ENCODE results near the gene NADSYN1. TPM values are rescaled to one million over a fixed set of nuclear protein-coding genes. Genes with fewer than 3 reads are reported as not detected.

Gene NADSYN1
- total RNA-seq, 1 experiment from 2014 or later, result 91.3 TPM

GRCh38 chr11:71414645-71415044 lies 38.4 kb upstream of the NADSYN1 start:
- Histone ChIP-seq H3K4me3 (ENCODE audit: low read depth, low read length) (no peak overlapping the region), H3K9me3 (no peaks in the 10 kb centered on the region), H3K36me3 (ENCODE audit: control insufficient read depth, insufficient read depth, low read length) (no peaks in the 10 kb centered on the region), H3K27me3 (replicated peaks; ENCODE audit: control insufficient read depth, insufficient read depth, low read length) (no peaks in the 10 kb centered on the region), H3K4me1 (no peaks in the 10 kb centered on the region)
- Mint-ChIP-seq H3K27me3 (ENCODE audit: insufficient read depth, unreplicated experiment) (peaks cover 18% of the 10 kb centered on the region), H3K27ac (ENCODE audit: unreplicated experiment) (no peak overlapping the region), H3K36me3 (ENCODE audit: insufficient read depth, unreplicated experiment) (peaks cover 6% of the 10 kb centered on the region), H3K4me3 (ENCODE audit: unreplicated experiment) (no peak overlapping the region), H3K4me1 (ENCODE audit: low read depth, unreplicated experiment) (no peaks in the 10 kb centered on the region), H3K9me3 (ENCODE audit: unreplicated experiment) (peaks cover 24% of the 10 kb centered on the region)
- DNase-seq, result no peak
- intact Hi-C loops (cut with micrococcal nuclease; ENCODE audit: unreplicated experiment), result no loop called here
- TF ChIP-seq CTCF (IDR thresholded peaks at IDR 0.05; ENCODE audit: insufficient read depth in 1 of 2, low read depth in 1 of 2, low read length in 1 of 2, severe bottlenecking in 1 of 2, unreplicated experiment in 1 of 2), result no peak
- CTCF ChIA-PET, result no interaction called here
- no TSS peak for BruUV-seq (replicated peaks)
- POLR2A ChIA-PET, result no interaction called here

- Histone ChIP-seq H3K36me3 (ENCODE audit: control insufficient read depth, insufficient read depth, low read length) (no peaks in the 10 kb centered on the region), H3K9me3 (no peaks in the 10 kb centered on the region), H3K4me1 (no peaks in the 10 kb centered on the region), H3K4me3 (ENCODE audit: low read depth, low read length) (no peak overlapping the region), H3K27me3 (replicated peaks; ENCODE audit: control insufficient read depth, insufficient read depth, low read length) (no peaks in the 10 kb centered on the region)
- POLR2A ChIA-PET, result no interaction called here
- DNase-seq, result no peak
- peaks cover 11% of the 10 kb centered on the region for H3K27me3 Mint-ChIP-seq (ENCODE audit: insufficient read depth, unreplicated experiment)
- peaks cover 14% of the 10 kb centered on the region for H3K9me3 Mint-ChIP-seq (ENCODE audit: unreplicated experiment)
- H3K4me3 Mint-ChIP-seq (ENCODE audit: unreplicated experiment), result no peak overlapping the region
- no peaks in the 10 kb centered on the region for H3K4me1 Mint-ChIP-seq (ENCODE audit: low read depth, unreplicated experiment)
- H3K36me3 Mint-ChIP-seq (ENCODE audit: insufficient read depth, unreplicated experiment), result no peaks in the 10 kb centered on the region
- intact Hi-C loops (cut with micrococcal nuclease; ENCODE audit: unreplicated experiment), result no loop called here
- no TSS peak for BruUV-seq (replicated peaks)
- CTCF ChIA-PET, result interaction anchor here (0.7 kb wide), 1 partner anchor 156 kb away, joined by 3 read pairs; no protein-coding TSS in a partner anchor
- TF ChIP-seq CTCF (IDR thresholded peaks at IDR 0.05; ENCODE audit: insufficient read depth in 1 of 2, low read depth in 1 of 2, low read length in 1 of 2, severe bottlenecking in 1 of 2, unreplicated experiment in 1 of 2), result no peak
- H3K27ac Mint-ChIP-seq (ENCODE audit: unreplicated experiment), result no peak overlapping the region
Observed at GRCh38 chr11:71418643-71419042, 34.4 kb upstream of the NADSYN1 start.

GRCh38 chr11:71420455-71421241 lies 32.4 kb upstream of the NADSYN1 start:
- BruUV-seq (replicated peaks), result no TSS peak
- peak; percentile 69 to 71 for DNase-seq
- no peaks in the 10 kb centered on the region for H3K9me3 ChIP-seq
- intact Hi-C loops (cut with micrococcal nuclease; ENCODE audit: unreplicated experiment), result loop anchor here (1.0 kb wide), 1 partner anchor 333 kb away; no protein-coding TSS in a partner anchor
- POLR2A ChIA-PET, result no interaction called here
- TF ChIP-seq CTCF (IDR thresholded peaks at IDR 0.05; ENCODE audit: insufficient read depth in 1 of 2, low read depth in 1 of 2, low read length in 1 of 2, severe bottlenecking in 1 of 2, unreplicated experiment in 1 of 2), result peak; percentile 90 to 91
- no peak overlapping the region for H3K4me3 ChIP-seq (ENCODE audit: low read depth, low read length)
- Mint-ChIP-seq H3K4me1 (ENCODE audit: low read depth, unreplicated experiment) (no peaks in the 10 kb centered on the region), H3K27ac (ENCODE audit: unreplicated experiment) (no peak overlapping the region), H3K27me3 (ENCODE audit: insufficient read depth, unreplicated experiment) (peaks cover 3% of the 10 kb centered on the region), H3K4me3 (ENCODE audit: unreplicated experiment) (no peak overlapping the region), H3K36me3 (ENCODE audit: insufficient read depth, unreplicated experiment) (no peaks in the 10 kb centered on the region), H3K9me3 (ENCODE audit: unreplicated experiment) (no peaks in the 10 kb centered on the region)
- no peaks in the 10 kb centered on the region for H3K4me1 ChIP-seq
- no peaks in the 10 kb centered on the region for H3K36me3 ChIP-seq (ENCODE audit: control insufficient read depth, insufficient read depth, low read length)
- H3K27me3 ChIP-seq (replicated peaks; ENCODE audit: control insufficient read depth, insufficient read depth, low read length), result no peaks in the 10 kb centered on the region
- CTCF ChIA-PET, result interaction anchor here (1.2 to 1.6 kb wide), 3 partner anchors 13 to 334 kb away, joined by 5 to 9 read pairs (median 8); partner anchors contain the start of gene SHANK2

All from Caco-2 (cell line).